Measurements from ENCODE around the gene NLRP8. TPM values are rescaled to one million over a fixed set of nuclear protein-coding genes. Genes with fewer than 3 reads are reported as not detected.

NLRP8 gene
- total RNA-seq, 1 donor from 2014 or later: not detected

- Histone ChIP-seq H3K36me3 (no peaks in the 10 kb centered on the region), H3K27me3 (no peaks in the 10 kb centered on the region), H3K9me3 (no peaks in the 10 kb centered on the region), H3K4me1 (no peaks in the 10 kb centered on the region), H3K27ac (no peak overlapping the region), H3K4me3 (no peak overlapping the region)
- no peak for TF ChIP-seq POLR2AphosphoS5 (IDR thresholded peaks at IDR 0.05; ENCODE audit: insufficient read depth in 1 of 2, low read depth in 1 of 2)
- TF ChIP-seq CTCF (IDR thresholded peaks at IDR 0.05): no peak
- no peak for TF ChIP-seq POLR2A (IDR thresholded peaks at IDR 0.05)
- intact Hi-C loops (cut with DNase I): no loop called here
- no peak for DNase-seq (ENCODE audit: extremely low spot score in 2 of 2)
Measured at GRCh38 chr19:55985254-55985653, 37.6 kb downstream of the NLRP8 start.

GRCh38 chr19:55986487-55986886 lies 38.9 kb downstream of the NLRP8 start, which contains the start of gene NLRP5:
Gene NLRP5, plus strand, starts transcription at chr19:55986775.
- Histone ChIP-seq H3K4me1 (no peaks in the 10 kb centered on the region), H3K9me3 (no peaks in the 10 kb centered on the region), H3K27ac (no peak within 1 kb of the TSS), H3K4me3 (no peak within 1 kb of the TSS), H3K36me3 (no peaks in the 10 kb centered on the region), H3K27me3 (no peaks in the 10 kb centered on the region)
- TF ChIP-seq POLR2A (IDR thresholded peaks at IDR 0.05): no peak
- no peak for TF ChIP-seq POLR2AphosphoS5 (IDR thresholded peaks at IDR 0.05; ENCODE audit: insufficient read depth in 1 of 2, low read depth in 1 of 2)
- TF ChIP-seq CTCF (IDR thresholded peaks at IDR 0.05): no peak
- DNase-seq (ENCODE audit: extremely low spot score in 2 of 2): no peak
- intact Hi-C loops (cut with DNase I): no loop called here

- H3K9me3 ChIP-seq: no peaks in the 10 kb centered on the region
- no peaks in the 10 kb centered on the region for H3K36me3 ChIP-seq
- H3K4me1 ChIP-seq: no peaks in the 10 kb centered on the region
- DNase-seq (ENCODE audit: extremely low spot score in 2 of 2): no peak
- intact Hi-C loops (cut with DNase I): no loop called here
- no peak overlapping the region for H3K27ac ChIP-seq
- no peaks in the 10 kb centered on the region for H3K27me3 ChIP-seq
- TF ChIP-seq POLR2A (IDR thresholded peaks at IDR 0.05): no peak
- TF ChIP-seq CTCF (IDR thresholded peaks at IDR 0.05): no peak
- no peak for TF ChIP-seq POLR2AphosphoS5 (IDR thresholded peaks at IDR 0.05; ENCODE audit: insufficient read depth in 1 of 2, low read depth in 1 of 2)
- H3K4me3 ChIP-seq: no peak overlapping the region
Measured at GRCh38 chr19:55990831-55991230, 43.2 kb downstream of the NLRP8 start.

- Histone ChIP-seq H3K4me1 (no peaks in the 10 kb centered on the region), H3K27me3 (no peaks in the 10 kb centered on the region), H3K9me3 (no peaks in the 10 kb centered on the region), H3K36me3 (no peaks in the 10 kb centered on the region), H3K4me3 (no peak overlapping the region), H3K27ac (no peak overlapping the region)
- no peak for TF ChIP-seq POLR2AphosphoS5 (IDR thresholded peaks at IDR 0.05; ENCODE audit: insufficient read depth in 1 of 2, low read depth in 1 of 2)
- TF ChIP-seq POLR2A (IDR thresholded peaks at IDR 0.05): no peak
- no peak for TF ChIP-seq CTCF (IDR thresholded peaks at IDR 0.05)
- no peak for DNase-seq (ENCODE audit: extremely low spot score in 2 of 2)
- intact Hi-C loops (cut with DNase I): no loop called here
Measured at GRCh38 chr19:55993492-55993891, 45.9 kb downstream of the NLRP8 start.

- DNase-seq (ENCODE audit: extremely low spot score in 2 of 2): no peak
- intact Hi-C loops (cut with DNase I): no loop called here
- Histone ChIP-seq H3K9me3 (no peaks in the 10 kb centered on the region), H3K4me1 (no peaks in the 10 kb centered on the region), H3K36me3 (no peaks in the 10 kb centered on the region), H3K27me3 (no peaks in the 10 kb centered on the region), H3K4me3 (no peak overlapping the region), H3K27ac (no peak overlapping the region)
- TF ChIP-seq POLR2A (IDR thresholded peaks at IDR 0.05) (no peak), CTCF (IDR thresholded peaks at IDR 0.05) (no peak), POLR2AphosphoS5 (IDR thresholded peaks at IDR 0.05; ENCODE audit: insufficient read depth in 1 of 2, low read depth in 1 of 2) (no peak)
Measured at GRCh38 chr19:56014765-56015164, 67.1 kb downstream of the NLRP8 start.

Measured in vagina (tissue), 2 donors.